Neural cell (in vitro differentiated cells): ENCODE results near the gene PCNX2. TPM values are rescaled to one million over a fixed set of nuclear protein-coding genes. Genes with fewer than 3 reads are reported as not detected.

ENCODE experiments used
- H2AFZ ChIP-seq: fragments of 200-600, 300-800 bp; sonication (generic), shearing (Covaris generic); 2 replicates; pipeline ENCODE4 v1.6.0; 2014; ENCODE audit warnings: low read depth, mild to moderate bottlenecking, antibody characterized with exemption, low read length, moderate library complexity
- H3F3A ChIP-seq: fragments of 200-600 bp; shearing (Covaris generic); 2 replicates; pipeline ENCODE4 v1.6.1; 2016; ENCODE audit warnings: mild to moderate bottlenecking, moderate library complexity, mixed read lengths, antibody characterized with exemption, low read length; ENCODE audit not compliant: insufficient read depth, poor library complexity, severe bottlenecking
- H3K27ac ChIP-seq: fragments of 200-600, 300-800 bp; sonication (generic), shearing (Covaris generic); 2 replicates; pipeline ENCODE4 v1.5.1; 2014; ENCODE audit warnings: mild to moderate bottlenecking, low read length, moderate library complexity
- H3K27me3 ChIP-seq: fragments of 300-800, 200-600 bp; sonication (generic), shearing (Covaris generic); 2 replicates; pipeline ENCODE4 v1.6.0; 2014; ENCODE audit warnings: mild to moderate bottlenecking, low read depth, low read length, moderate library complexity; ENCODE audit not compliant: insufficient read depth
- H3K36me3 ChIP-seq: fragments of 300-800, 200-600 bp; sonication (generic), shearing (Covaris generic); 2 replicates; pipeline ENCODE4 v1.5.1; 2014; ENCODE audit warnings: mild to moderate bottlenecking, antibody characterized with exemption, low read length, moderate library complexity; ENCODE audit not compliant: insufficient read depth
- H3K4me2 ChIP-seq: fragments of 300-800, 200-600 bp; sonication (generic), shearing (Covaris generic); 2 replicates; pipeline ENCODE4 v1.6.0; 2014; ENCODE audit warnings: mild to moderate bottlenecking, low read length
- H3K4me3 ChIP-seq: fragments of 300-800, 200-600 bp; sonication (generic), shearing (Covaris generic); 2 replicates; pipeline ENCODE4 v1.5.1; 2014; ENCODE audit warnings: mild to moderate bottlenecking, low read length, moderate library complexity
- H3K79me2 ChIP-seq: fragments of 200-600 bp; shearing (Covaris generic); replicated peaks from 2 replicates; pipeline ENCODE4 v1.6.0; 2014; ENCODE audit warnings: mild to moderate bottlenecking, low read length, moderate library complexity; ENCODE audit not compliant: insufficient read depth
- H3K9ac ChIP-seq: fragments of 300-800, 200-600 bp; sonication (generic), shearing (Covaris generic); 2 replicates; pipeline ENCODE4 v1.6.1; 2016; ENCODE audit warnings: mild to moderate bottlenecking, low read length, mixed read lengths
- H3K9me2 ChIP-seq: fragments of 200-600 bp; shearing (Covaris generic); 2 replicates; pipeline ENCODE4 v1.6.1; 2016; ENCODE audit warnings: mild to moderate bottlenecking, low read length, mixed read lengths; ENCODE audit not compliant: insufficient read depth
- H3K9me3 ChIP-seq: fragments of 200-600, 300-800 bp; sonication (generic), shearing (Covaris generic); 2 replicates; pipeline ENCODE4 v1.6.1; 2016; ENCODE audit warnings: mild to moderate bottlenecking, mixed run types, low read length, moderate library complexity, mixed read lengths
- H4K20me1 ChIP-seq: fragments of 200-600 bp; shearing (Covaris generic); 2 replicates; pipeline ENCODE4 v1.6.1; 2016; ENCODE audit warnings: mild to moderate bottlenecking, mixed run types; ENCODE audit not compliant: insufficient read depth
- CTCF ChIP-seq: fragments of 450-650 bp; IDR thresholded peaks from 2 replicates; pipeline ENCODE4 v1.5.1; 2014; ENCODE audit warnings: antibody characterized with exemption, mild to moderate bottlenecking, moderate library complexity; ENCODE audit not compliant: poor library complexity, severe bottlenecking
- EP300 ChIP-seq: fragments of 450-650 bp; conservative IDR thresholded peaks from 2 replicates; pipeline ENCODE4 v1.6.1; 2014; ENCODE audit warnings: antibody characterized with exemption, mild to moderate bottlenecking, moderate library complexity; ENCODE audit not compliant: poor library complexity, severe bottlenecking
- EZH2 ChIP-seq: fragments of 200-600, 300-800 bp; shearing (Covaris generic), sonication (generic); IDR thresholded peaks from 2 replicates; pipeline ENCODE4 v1.6.1; 2014; ENCODE audit warnings: antibody characterized with exemption, low read length, borderline replicate concordance, mild to moderate bottlenecking; ENCODE audit not compliant: insufficient read depth, poor library complexity, severe bottlenecking
- MXI1 ChIP-seq: fragments of 450-650 bp; conservative IDR thresholded peaks from 2 replicates; pipeline ENCODE4 v1.6.1; 2014; ENCODE audit warnings: antibody characterized with exemption, mild to moderate bottlenecking; ENCODE audit not compliant: poor library complexity, severe bottlenecking
- POLR2AphosphoS5 ChIP-seq: IDR thresholded peaks from 2 replicates; pipeline ENCODE4 v1.6.1; 2012
- RAD21 ChIP-seq: fragments of 450-650 bp; conservative IDR thresholded peaks from 2 replicates; pipeline ENCODE4 v1.6.1; 2014; ENCODE audit warnings: antibody characterized with exemption, mild to moderate bottlenecking, moderate library complexity
- REST ChIP-seq: IDR thresholded peaks from 2 replicates; pipeline ENCODE4 v1.6.1; 2012; ENCODE audit warnings: borderline replicate concordance
- SMC3 ChIP-seq: fragments of 450-650 bp; conservative IDR thresholded peaks from 2 replicates; pipeline ENCODE4 v1.6.1; 2014; ENCODE audit warnings: antibody characterized with exemption, mild to moderate bottlenecking, moderate library complexity; ENCODE audit not compliant: poor library complexity
- TAF1 ChIP-seq: IDR thresholded peaks from 2 replicates; pipeline ENCODE4 v1.6.1; 2012; ENCODE audit warnings: low read depth
- polyA plus RNA-seq: library from polyadenylated mRNA; depleted of rRNA; stranded (reverse); fragments of >200 nt; gene quantifications from 2 replicates; pipeline ENCODE4 v1.2.3, GENCODE V29; 2014

The PCNX2 gene
- polyA plus RNA-seq, 1 donor from 2014 or later, result 17.2 TPM

- Histone ChIP-seq H3F3A (no peaks in the 10 kb centered on the region), H3K9me2 (no peaks in the 10 kb centered on the region), H3K4me2 (no peak overlapping the region), H3K4me3 (no peak overlapping the region), H3K9ac (no peak overlapping the region), H2AFZ (no peak overlapping the region), H3K27me3 (no peaks in the 10 kb centered on the region), H3K36me3 (no peaks in the 10 kb centered on the region), H3K9me3 (no peaks in the 10 kb centered on the region), H4K20me1 (no peaks in the 10 kb centered on the region), H3K27ac (no peak overlapping the region), H3K79me2 (no peaks in the 10 kb centered on the region)
- TF ChIP-seq SMC3 (no peak), CTCF (no peak), REST (no peak), EZH2 (no peak), MXI1 (no peak), RAD21 (no peak), POLR2AphosphoS5 (no peak), EP300 (no peak), TAF1 (no peak)
These were observed 181.4 kb downstream of the PCNX2 start for GRCh38 chr1:233114159-233114558.

GRCh38 chr1:233113009-233113879, 182.3 kb downstream of the PCNX2 start:
- no peaks in the 10 kb centered on the region for H4K20me1 ChIP-seq
- H3F3A ChIP-seq, result no peaks in the 10 kb centered on the region
- H2AFZ ChIP-seq, result no peak overlapping the region
- H3K27me3 ChIP-seq, result no peaks in the 10 kb centered on the region
- no peaks in the 10 kb centered on the region for H3K9me2 ChIP-seq
- TF ChIP-seq EP300 (no peak), RAD21 (no peak), TAF1 (no peak), EZH2 (no peak), REST (no peak), SMC3 (no peak), CTCF (no peak), POLR2AphosphoS5 (no peak), MXI1 (no peak)
- H3K9me3 ChIP-seq, result no peaks in the 10 kb centered on the region
- peak overlapping the region; percentile 39 for H3K27ac ChIP-seq
- H3K36me3 ChIP-seq, result no peaks in the 10 kb centered on the region
- H3K79me2 ChIP-seq, result no peaks in the 10 kb centered on the region
- H3K4me3 ChIP-seq, result no peak overlapping the region
- H3K4me2 ChIP-seq, result no peak overlapping the region
- H3K9ac ChIP-seq, result no peak overlapping the region
